GM23338 (cell line): ENCODE measurements around the gene IL1RL2. TPM values are rescaled to one million over a fixed set of nuclear protein-coding genes. Genes with fewer than 3 reads are reported as not detected.

Source experiments
- ATAC-seq: fragments of 200-7000 bp; cut with Tn5 transposase; 3 replicates; pipeline ENCODE4 v1.9.1; 2020
- DNase-seq: peaks from one replicate; pipeline ENCODE4 v3.0.0-alpha.2; 2015; ENCODE audit warnings: low spot score
- H2AFZ ChIP-seq: fragments of 200-600 bp; sonication (generic); 2 replicates; pipeline ENCODE4 v1.8.0; 2016; ENCODE audit warnings: antibody characterized with exemption, mild to moderate bottlenecking, moderate library complexity
- H3F3A ChIP-seq: fragments of 200-600 bp; sonication (generic); replicated peaks from 2 replicates; pipeline ENCODE4 v1.8.0; 2017; ENCODE audit warnings: antibody characterized with exemption, mixed run types, low read depth
- H3K27ac ChIP-seq: fragments of 200-600 bp; sonication (generic); 2 replicates; pipeline ENCODE4 v1.6.1; 2016; ENCODE audit warnings: low read depth
- H3K27me3 ChIP-seq: fragments of 200-600 bp; sonication (generic); 2 replicates; pipeline ENCODE4 v1.8.0; 2016; ENCODE audit warnings: mild to moderate bottlenecking, mixed run types, moderate library complexity; ENCODE audit not compliant: insufficient read depth
- H3K36me3 ChIP-seq: fragments of 200-600 bp; sonication (generic); 2 replicates; pipeline ENCODE4 v1.8.0; 2016; ENCODE audit warnings: mild to moderate bottlenecking; ENCODE audit not compliant: insufficient read depth
- H3K4me1 ChIP-seq: fragments of 200-600 bp; sonication (generic); 2 replicates; pipeline ENCODE4 v1.8.0; 2016; ENCODE audit warnings: mild to moderate bottlenecking, moderate library complexity; ENCODE audit not compliant: insufficient read depth
- H3K4me2 ChIP-seq: fragments of 200-600 bp; sonication (generic); 2 replicates; pipeline ENCODE4 v1.7.1; 2017; ENCODE audit warnings: mixed run types
- H3K4me3 ChIP-seq: fragments of 200-600 bp; sonication (generic); 2 replicates; pipeline ENCODE4 v1.6.1; 2016; ENCODE audit warnings: mixed run types
- H3K79me2 ChIP-seq: fragments of 200-600 bp; sonication (generic); replicated peaks from 2 replicates; pipeline ENCODE4 v1.8.0; 2017; ENCODE audit warnings: mild to moderate bottlenecking; ENCODE audit not compliant: insufficient read depth
- H3K9me2 ChIP-seq: fragments of 200-600 bp; sonication (generic); 2 replicates; pipeline ENCODE4 v1.8.0; 2017; ENCODE audit not compliant: insufficient read depth
- H4K20me1 ChIP-seq: fragments of 200-600 bp; sonication (generic); replicated peaks from 2 replicates; pipeline ENCODE4 v1.8.0; 2017; ENCODE audit warnings: mild to moderate bottlenecking; ENCODE audit not compliant: insufficient read depth
- H3K27ac Mint-ChIP-seq: 2 replicates; pipeline ENCODE4 v1.8.0; 2020; ENCODE audit warnings: inconsistent platforms, mild to moderate bottlenecking, moderate library complexity, mixed read lengths
- H3K27me3 Mint-ChIP-seq: 3 replicates; pipeline ENCODE4 v1.8.0; 2022; ENCODE audit warnings: low read depth, mild to moderate bottlenecking, moderate library complexity, mixed read lengths, inconsistent platforms; ENCODE audit not compliant: insufficient read depth, poor library complexity
- H3K36me3 Mint-ChIP-seq: 3 replicates; pipeline ENCODE4 v1.8.0; 2021; ENCODE audit warnings: low read depth, mild to moderate bottlenecking, inconsistent platforms, moderate library complexity, mixed read lengths
- H3K4me1 Mint-ChIP-seq: 3 replicates; pipeline ENCODE4 v1.8.0; 2020; ENCODE audit warnings: mild to moderate bottlenecking, inconsistent platforms, mixed read lengths
- H3K4me3 Mint-ChIP-seq: 3 replicates; pipeline ENCODE4 v1.8.0; 2021; ENCODE audit warnings: moderate library complexity, mild to moderate bottlenecking, inconsistent platforms, mixed read lengths
- H3K9me3 Mint-ChIP-seq: 3 replicates; pipeline ENCODE4 v1.8.0; 2020; ENCODE audit warnings: moderate library complexity, mild to moderate bottlenecking, inconsistent platforms, mixed read lengths
- EZH2 ChIP-seq: fragments of 200-600 bp; sonication (generic); IDR thresholded peaks from one replicate; pipeline ENCODE4 v1.8.0; 2017; ENCODE audit warnings: antibody characterized with exemption, mild to moderate bottlenecking, low read depth; ENCODE audit not compliant: unreplicated experiment
- NANOG ChIP-seq: IDR thresholded peaks from 2 replicates; pipeline ENCODE4 v1.6.1; 2016; ENCODE audit warnings: antibody characterized with exemption, borderline replicate concordance
- polyA plus RNA-seq: library from polyadenylated mRNA; unstranded; fragments of >200 nt; fragmentation: Nextera tagmentation; extraction: Ambion mirVana; gene quantifications from 2 replicates; pipeline ENCODE4 v1.2.1, GENCODE V29; 2016
- total RNA-seq: library from RNA; depleted of rRNA; stranded (reverse); fragments of >200 nt; shearing (Covaris generic); gene quantifications from 2 replicates; pipeline ENCODE4 v1.2.3, GENCODE V29; 2014
- TF ChIP-seq, protein P1 (sequence below): IDR thresholded peaks from one replicate; pipeline ENCODE4 v1.6.1; 2018; ENCODE audit warnings: antibody characterized with exemption; ENCODE audit not compliant: unreplicated experiment
- TF ChIP-seq, protein P2 (sequence below): fragments of 250-450 bp; sonication (Bioruptor Pico); IDR thresholded peaks from 2 replicates; pipeline ENCODE4 v1.5.0; 2020; ENCODE audit warnings: mild to moderate bottlenecking, moderate library complexity

IL1RL2 gene
- total and polyA plus RNA-seq, 2 experiments from 2014 or later, result not detected

DNA sequence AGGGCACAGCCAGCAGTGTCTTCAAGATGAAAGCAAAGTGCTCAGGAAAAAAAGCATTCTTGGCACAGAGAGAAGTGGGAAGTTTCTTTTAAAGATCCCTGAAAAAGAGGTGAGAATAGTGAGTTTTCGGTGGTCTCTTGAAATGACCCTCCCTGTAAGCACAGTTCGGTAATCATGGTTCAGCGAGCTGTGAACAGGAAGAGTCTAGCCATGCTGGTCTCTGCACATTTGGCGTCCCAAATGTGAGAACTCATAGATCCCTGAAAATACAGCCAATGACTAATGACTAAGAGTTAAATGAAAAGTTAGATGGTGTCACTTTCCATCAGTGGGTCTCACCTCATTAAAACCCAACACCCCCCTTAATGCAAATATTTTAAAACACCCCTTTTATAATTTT lies 40.9 kb upstream of the IL1RL2 start:
- Histone ChIP-seq H3K4me1 (no peaks in the 10 kb centered on the region; the same call in 1 of the 2 replicates), H4K20me1 (no peaks in the 10 kb centered on the region), H3K27me3 (peaks cover 28% of the 10 kb centered on the region), H3K79me2 (no peaks in the 10 kb centered on the region), H3K9me2 (peaks cover 4% of the 10 kb centered on the region; the same call in 1 of the 2 replicates), H2AFZ (no peak overlapping the region), H3F3A (0 out of 2 replicates have a peak, but pooled peaks cover 4% of the 10 kb centered on the region), H3K4me2 (no peak overlapping the region), H3K27ac (no peak overlapping the region), H3K36me3 (no peaks in the 10 kb centered on the region), H3K4me3 (no peak overlapping the region)
- Mint-ChIP-seq H3K4me1 (peaks cover 12% of the 10 kb centered on the region; the same call in 2 of the 3 replicates), H3K9me3 (peaks cover 41% of the 10 kb centered on the region), H3K27me3 (peaks cover 27% of the 10 kb centered on the region), H3K27ac (no peak overlapping the region), H3K4me3 (no peak overlapping the region), H3K36me3 (peaks cover 7% of the 10 kb centered on the region; the same call in 2 of the 3 replicates)
- no peak for ATAC-seq
- TF ChIP-seq EZH2 (no peak), NANOG (no peak)
- TF ChIP-seq, protein P1, sequence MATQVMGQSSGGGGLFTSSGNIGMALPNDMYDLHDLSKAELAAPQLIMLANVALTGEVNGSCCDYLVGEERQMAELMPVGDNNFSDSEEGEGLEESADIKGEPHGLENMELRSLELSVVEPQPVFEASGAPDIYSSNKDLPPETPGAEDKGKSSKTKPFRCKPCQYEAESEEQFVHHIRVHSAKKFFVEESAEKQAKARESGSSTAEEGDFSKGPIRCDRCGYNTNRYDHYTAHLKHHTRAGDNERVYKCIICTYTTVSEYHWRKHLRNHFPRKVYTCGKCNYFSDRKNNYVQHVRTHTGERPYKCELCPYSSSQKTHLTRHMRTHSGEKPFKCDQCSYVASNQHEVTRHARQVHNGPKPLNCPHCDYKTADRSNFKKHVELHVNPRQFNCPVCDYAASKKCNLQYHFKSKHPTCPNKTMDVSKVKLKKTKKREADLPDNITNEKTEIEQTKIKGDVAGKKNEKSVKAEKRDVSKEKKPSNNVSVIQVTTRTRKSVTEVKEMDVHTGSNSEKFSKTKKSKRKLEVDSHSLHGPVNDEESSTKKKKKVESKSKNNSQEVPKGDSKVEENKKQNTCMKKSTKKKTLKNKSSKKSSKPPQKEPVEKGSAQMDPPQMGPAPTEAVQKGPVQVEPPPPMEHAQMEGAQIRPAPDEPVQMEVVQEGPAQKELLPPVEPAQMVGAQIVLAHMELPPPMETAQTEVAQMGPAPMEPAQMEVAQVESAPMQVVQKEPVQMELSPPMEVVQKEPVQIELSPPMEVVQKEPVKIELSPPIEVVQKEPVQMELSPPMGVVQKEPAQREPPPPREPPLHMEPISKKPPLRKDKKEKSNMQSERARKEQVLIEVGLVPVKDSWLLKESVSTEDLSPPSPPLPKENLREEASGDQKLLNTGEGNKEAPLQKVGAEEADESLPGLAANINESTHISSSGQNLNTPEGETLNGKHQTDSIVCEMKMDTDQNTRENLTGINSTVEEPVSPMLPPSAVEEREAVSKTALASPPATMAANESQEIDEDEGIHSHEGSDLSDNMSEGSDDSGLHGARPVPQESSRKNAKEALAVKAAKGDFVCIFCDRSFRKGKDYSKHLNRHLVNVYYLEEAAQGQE, result no peak
- TF ChIP-seq, protein P2, sequence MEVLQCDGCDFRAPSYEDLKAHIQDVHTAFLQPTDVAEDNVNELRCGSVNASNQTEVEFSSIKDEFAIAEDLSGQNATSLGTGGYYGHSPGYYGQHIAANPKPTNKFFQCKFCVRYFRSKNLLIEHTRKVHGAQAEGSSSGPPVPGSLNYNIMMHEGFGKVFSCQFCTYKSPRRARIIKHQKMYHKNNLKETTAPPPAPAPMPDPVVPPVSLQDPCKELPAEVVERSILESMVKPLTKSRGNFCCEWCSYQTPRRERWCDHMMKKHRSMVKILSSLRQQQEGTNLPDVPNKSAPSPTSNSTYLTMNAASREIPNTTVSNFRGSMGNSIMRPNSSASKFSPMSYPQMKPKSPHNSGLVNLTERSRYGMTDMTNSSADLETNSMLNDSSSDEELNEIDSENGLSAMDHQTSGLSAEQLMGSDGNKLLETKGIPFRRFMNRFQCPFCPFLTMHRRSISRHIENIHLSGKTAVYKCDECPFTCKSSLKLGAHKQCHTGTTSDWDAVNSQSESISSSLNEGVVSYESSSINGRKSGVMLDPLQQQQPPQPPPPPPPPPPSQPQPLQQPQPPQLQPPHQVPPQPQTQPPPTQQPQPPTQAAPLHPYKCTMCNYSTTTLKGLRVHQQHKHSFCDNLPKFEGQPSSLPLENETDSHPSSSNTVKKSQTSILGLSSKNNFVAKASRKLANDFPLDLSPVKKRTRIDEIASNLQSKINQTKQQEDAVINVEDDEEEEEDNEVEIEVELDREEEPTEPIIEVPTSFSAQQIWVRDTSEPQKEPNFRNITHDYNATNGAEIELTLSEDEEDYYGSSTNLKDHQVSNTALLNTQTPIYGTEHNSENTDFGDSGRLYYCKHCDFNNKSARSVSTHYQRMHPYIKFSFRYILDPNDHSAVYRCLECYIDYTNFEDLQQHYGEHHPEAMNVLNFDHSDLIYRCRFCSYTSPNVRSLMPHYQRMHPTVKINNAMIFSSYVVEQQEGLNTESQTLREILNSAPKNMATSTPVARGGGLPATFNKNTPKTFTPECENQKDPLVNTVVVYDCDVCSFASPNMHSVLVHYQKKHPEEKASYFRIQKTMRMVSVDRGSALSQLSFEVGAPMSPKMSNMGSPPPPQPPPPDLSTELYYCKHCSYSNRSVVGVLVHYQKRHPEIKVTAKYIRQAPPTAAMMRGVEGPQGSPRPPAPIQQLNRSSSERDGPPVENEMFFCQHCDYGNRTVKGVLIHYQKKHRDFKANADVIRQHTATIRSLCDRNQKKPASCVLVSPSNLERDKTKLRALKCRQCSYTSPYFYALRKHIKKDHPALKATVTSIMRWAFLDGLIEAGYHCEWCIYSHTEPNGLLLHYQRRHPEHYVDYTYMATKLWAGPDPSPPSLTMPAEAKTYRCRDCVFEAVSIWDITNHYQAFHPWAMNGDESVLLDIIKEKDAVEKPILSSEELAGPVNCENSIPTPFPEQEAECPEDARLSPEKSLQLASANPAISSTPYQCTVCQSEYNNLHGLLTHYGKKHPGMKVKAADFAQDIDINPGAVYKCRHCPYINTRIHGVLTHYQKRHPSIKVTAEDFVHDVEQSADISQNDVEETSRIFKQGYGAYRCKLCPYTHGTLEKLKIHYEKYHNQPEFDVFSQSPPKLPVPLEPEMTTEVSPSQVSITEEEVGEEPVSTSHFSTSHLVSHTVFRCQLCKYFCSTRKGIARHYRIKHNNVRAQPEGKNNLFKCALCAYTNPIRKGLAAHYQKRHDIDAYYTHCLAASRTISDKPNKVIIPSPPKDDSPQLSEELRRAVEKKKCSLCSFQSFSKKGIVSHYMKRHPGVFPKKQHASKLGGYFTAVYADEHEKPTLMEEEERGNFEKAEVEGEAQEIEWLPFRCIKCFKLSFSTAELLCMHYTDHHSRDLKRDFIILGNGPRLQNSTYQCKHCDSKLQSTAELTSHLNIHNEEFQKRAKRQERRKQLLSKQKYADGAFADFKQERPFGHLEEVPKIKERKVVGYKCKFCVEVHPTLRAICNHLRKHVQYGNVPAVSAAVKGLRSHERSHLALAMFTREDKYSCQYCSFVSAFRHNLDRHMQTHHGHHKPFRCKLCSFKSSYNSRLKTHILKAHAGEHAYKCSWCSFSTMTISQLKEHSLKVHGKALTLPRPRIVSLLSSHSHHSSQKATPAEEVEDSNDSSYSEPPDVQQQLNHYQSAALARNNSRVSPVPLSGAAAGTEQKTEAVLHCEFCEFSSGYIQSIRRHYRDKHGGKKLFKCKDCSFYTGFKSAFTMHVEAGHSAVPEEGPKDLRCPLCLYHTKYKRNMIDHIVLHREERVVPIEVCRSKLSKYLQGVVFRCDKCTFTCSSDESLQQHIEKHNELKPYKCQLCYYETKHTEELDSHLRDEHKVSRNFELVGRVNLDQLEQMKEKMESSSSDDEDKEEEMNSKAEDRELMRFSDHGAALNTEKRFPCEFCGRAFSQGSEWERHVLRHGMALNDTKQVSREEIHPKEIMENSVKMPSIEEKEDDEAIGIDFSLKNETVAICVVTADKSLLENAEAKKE (CRISPR knock-in tag), result no peak
- no peak for DNase-seq
